Measurements from ENCODE around the gene OARD1. TPM values are rescaled to one million over a fixed set of nuclear protein-coding genes. Genes with fewer than 3 reads are reported as not detected.
A peak's percentile ranks its signal among the peaks of the same experiment; 100 is the strongest.

OARD1 gene
- total RNA-seq, 2 donors from 2014 or later, result 15.0 to 27.4 TPM

DNA sequence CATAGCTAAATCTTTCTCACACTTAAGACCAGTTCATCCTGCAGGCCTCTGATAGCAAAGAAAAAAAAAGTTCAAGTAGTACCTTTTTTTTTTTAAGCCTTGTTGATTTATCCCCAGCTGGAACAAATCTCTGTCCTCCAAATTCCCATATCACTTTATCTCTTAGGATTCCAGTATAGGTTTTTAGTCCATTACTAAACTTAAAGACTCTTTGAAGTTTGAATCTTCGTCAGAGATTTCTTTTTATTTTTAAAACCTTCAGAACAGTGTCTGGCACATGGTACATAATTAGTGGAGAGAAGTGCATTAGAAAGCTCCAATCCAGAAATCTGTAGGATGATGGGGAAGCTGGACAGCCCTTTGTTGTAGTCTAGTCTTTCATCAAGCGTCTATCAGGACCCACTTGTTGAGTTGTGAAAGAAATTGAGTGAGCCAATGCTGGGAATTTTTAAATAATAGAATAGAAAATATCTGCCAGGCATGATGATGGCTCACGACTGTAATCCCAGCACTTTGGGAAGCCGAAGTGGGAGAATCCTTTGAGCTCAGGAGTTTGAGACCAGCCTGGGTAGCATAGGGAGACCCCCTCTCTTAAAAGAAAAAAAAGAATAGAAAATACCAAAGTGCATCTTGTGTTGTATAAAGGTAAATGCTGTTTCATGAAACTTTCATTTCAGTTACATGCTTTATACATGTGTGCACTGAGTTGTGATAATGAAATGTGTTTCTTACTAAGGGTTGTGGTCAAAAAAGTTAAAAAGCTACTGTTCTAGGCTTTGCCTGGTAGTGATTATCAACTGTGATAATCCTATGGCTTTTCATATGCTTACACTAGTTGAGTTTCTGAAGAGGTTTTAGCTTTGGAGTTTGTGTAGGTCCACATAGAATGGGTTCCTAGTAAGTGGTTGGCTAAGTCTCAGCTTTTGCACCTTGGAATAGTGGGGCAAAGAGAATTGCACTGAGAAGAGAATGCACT, 3.8 kb upstream of the OARD1 start:
- no peak for TF ChIP-seq POLR2A (IDR thresholded peaks at IDR 0.05)
- TF ChIP-seq, protein P1, sequence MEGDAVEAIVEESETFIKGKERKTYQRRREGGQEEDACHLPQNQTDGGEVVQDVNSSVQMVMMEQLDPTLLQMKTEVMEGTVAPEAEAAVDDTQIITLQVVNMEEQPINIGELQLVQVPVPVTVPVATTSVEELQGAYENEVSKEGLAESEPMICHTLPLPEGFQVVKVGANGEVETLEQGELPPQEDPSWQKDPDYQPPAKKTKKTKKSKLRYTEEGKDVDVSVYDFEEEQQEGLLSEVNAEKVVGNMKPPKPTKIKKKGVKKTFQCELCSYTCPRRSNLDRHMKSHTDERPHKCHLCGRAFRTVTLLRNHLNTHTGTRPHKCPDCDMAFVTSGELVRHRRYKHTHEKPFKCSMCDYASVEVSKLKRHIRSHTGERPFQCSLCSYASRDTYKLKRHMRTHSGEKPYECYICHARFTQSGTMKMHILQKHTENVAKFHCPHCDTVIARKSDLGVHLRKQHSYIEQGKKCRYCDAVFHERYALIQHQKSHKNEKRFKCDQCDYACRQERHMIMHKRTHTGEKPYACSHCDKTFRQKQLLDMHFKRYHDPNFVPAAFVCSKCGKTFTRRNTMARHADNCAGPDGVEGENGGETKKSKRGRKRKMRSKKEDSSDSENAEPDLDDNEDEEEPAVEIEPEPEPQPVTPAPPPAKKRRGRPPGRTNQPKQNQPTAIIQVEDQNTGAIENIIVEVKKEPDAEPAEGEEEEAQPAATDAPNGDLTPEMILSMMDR (IDR thresholded peaks at IDR 0.05), result no peak
- Histone ChIP-seq H3K27me3 (no peaks in the 10 kb centered on the region), H3K4me3 (no peak overlapping the region), H3K9me3 (no peaks in the 10 kb centered on the region), H3K4me1 (peaks cover 37% of the 10 kb centered on the region), H3K27ac (peak overlapping the region in 2 of 4 donors; percentile 99 to 100), H3K36me3 (replicated peaks in 1 of 2; ENCODE audit: insufficient read depth in 1 of 2, low read depth in 2 of 2) (peaks cover 0 to 2% of the 10 kb centered on the region in 2 donors)
- no peak for ATAC-seq
- WGBS, 2 donors, result 81 to 82% methylated on average over 4 of the region's 4 CpGs
- intact Hi-C loops (cut with DNase I), result no loop called here
- DNase-seq, result no peak

DNA sequence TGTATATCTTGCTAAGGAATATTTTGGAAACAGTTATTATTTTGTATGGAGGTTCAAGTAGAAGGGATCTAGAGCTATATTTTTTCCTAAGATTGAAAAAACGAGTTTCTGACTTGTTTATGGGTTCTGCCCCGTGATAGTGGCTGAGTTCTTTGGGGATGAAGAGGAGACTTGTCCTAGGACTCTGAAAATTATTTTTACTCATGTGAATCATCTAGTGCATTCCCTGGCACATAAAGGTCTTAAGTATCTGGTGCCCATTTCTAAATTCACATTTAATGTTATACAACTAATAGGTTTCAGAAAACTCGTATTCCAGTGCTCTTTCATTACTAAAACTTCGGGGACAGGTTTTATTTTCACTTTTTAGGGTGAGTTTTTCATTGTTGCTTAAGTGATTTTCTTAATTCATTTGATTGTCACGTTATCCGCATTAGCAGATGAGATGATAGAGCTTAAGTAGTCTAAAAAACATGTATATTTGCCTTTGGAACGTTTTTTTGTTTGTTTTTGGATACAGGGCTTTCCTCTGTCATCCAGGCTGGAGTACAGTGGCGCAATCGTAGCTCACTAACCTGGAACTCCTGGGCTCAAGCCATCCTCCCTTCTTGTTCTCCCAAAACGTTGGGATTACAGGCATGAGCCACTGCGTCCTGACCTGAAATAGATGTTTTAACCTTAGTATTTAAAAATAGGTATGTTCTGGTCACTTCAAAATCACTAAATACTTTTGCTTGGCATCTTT, 2.7 kb upstream of the OARD1 start:
- intact Hi-C loops (cut with DNase I), result no loop called here
- WGBS, 2 donors, result 23 to 35% methylated on average over 11 of the region's 11 CpGs
- H3K27me3 ChIP-seq, result no peaks in the 10 kb centered on the region
- H3K4me3 ChIP-seq, result no peak overlapping the region
- peaks cover 45% of the 10 kb centered on the region for H3K4me1 ChIP-seq
- no peaks in the 10 kb centered on the region for H3K9me3 ChIP-seq
- peak in 1 of 4 donors; percentile 27 for DNase-seq
- H3K27ac ChIP-seq, result peak overlapping the region in 3 of 4 donors; percentile 99 to 100 (median 100)
- H3K36me3 ChIP-seq (replicated peaks in 1 of 2; ENCODE audit: insufficient read depth in 1 of 2, low read depth in 2 of 2), result peaks cover 0 to 2% of the 10 kb centered on the region in 2 donors
- no peak for ATAC-seq
- no peak for TF ChIP-seq POLR2A (IDR thresholded peaks at IDR 0.05)
- TF ChIP-seq, protein P1 (IDR thresholded peaks at IDR 0.05), result no peak

DNA sequence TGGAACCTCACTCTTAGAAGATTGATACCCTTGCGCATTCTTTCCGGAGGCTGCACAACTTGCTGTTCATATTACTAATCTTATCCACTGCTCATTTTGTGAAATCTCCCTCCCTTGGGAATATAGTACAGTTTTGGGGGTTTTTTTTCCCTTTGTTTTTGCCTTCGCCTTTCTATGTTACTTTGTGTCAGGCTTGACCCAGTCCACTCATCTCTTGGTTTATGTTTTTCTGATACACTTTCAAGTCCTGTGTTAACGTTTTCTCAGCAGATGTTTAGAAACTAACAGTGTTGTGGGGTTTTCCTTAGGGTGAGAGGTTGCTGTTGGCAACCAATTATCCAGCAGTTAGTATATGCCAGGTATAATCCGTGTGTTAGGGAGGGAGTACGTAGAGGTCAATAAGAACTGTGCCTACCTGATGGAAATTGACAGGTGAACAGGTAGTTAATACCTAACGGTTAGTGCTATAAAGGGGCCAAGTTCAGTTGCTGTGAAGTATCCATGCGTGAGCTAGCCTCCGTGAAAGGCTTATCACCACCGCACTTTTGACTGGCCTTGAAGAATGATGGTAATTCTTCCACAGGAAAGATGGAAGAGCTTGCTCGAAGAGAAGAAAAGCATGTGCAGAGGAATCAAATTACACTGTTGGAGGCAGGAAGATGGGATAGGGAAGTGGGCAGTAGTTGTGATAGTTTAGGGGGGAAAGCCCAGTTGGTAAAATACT, 2.0 kb upstream of the OARD1 start:
- ATAC-seq, result no peak
- no peak for DNase-seq
- intact Hi-C loops (cut with DNase I), result no loop called here
- TF ChIP-seq POLR2A (IDR thresholded peaks at IDR 0.05), result no peak
- TF ChIP-seq, protein P1 (IDR thresholded peaks at IDR 0.05), result no peak
- H3K9me3 ChIP-seq, result no peaks in the 10 kb centered on the region
- H3K36me3 ChIP-seq (replicated peaks in 1 of 2; ENCODE audit: insufficient read depth in 1 of 2, low read depth in 2 of 2), result peaks cover 0 to 2% of the 10 kb centered on the region in 2 donors
- peak overlapping the region; percentile 76 to 83 for H3K4me3 ChIP-seq
- no peaks in the 10 kb centered on the region for H3K27me3 ChIP-seq
- WGBS, 2 donors, result 2% methylated on average over 11 of the region's 11 CpGs
- peak overlapping the region; percentile 97 to 100 (median 100) for H3K27ac ChIP-seq
- H3K4me1 ChIP-seq, result peaks cover 45% of the 10 kb centered on the region

DNA sequence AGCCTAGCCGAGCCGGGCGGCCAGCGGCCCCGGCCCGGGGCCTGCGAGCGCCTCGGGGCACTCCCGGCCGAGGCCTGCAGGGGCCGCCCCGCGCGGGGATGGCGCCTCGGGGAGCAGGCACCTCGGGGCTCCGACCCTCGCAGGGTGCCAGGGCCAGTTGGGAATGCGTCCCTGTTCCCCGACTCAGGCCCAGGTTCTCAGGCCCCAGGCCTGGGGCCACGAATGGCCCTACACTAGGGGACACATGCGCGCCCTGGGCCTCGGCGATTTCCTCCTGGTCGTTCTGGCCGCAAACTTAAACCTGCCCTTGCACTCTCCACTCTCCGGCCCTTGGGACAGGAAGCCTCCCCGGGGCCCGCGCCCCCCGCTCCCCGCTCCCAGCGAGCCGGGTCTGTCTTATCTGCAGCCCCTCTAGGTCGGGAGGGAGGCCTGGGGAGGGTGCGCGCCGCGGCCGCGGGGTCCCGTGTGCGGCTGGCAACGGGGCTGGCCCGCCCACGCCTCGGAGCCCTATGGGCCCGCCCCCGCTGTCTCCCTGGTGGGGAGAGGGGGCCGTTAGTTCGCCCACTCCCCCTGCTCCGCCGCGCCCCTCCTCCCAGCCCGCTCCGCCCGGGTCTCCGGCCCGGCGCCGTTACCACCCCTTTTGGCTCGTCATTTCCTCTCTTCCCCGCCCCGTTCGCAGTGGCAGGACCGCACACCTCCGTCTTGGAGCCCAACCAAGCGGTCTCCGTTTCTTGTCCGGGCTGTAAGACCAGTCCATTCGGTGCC, 1.2 kb upstream of the OARD1 start:
- TF ChIP-seq POLR2A (IDR thresholded peaks at IDR 0.05), result peak; percentile 66 to 85 (median 77)
- TF ChIP-seq, protein P1 (IDR thresholded peaks at IDR 0.05), result peak in 6 of 7 experiments; percentile 30 to 60 (median 37)
- intact Hi-C loops (cut with DNase I), result no loop called here
- H3K27me3 ChIP-seq, result no peaks in the 10 kb centered on the region
- ATAC-seq (peak; percentile 33), DNase-seq (peak; percentile 89 to 93 (median 92))
- no peaks in the 10 kb centered on the region for H3K36me3 ChIP-seq (replicated peaks in 1 of 2; ENCODE audit: insufficient read depth in 1 of 2, low read depth in 2 of 2)
- H3K9me3 ChIP-seq, result no peaks in the 10 kb centered on the region
- H3K4me3 ChIP-seq, result peak overlapping the region; percentile 76 to 83
- 0% methylated on average over 18 to 60 of the region's 74 CpGs for WGBS, 2 donors
- H3K27ac ChIP-seq, result peak overlapping the region; percentile 97 to 100 (median 100)
- H3K4me1 ChIP-seq, result peaks cover 45% of the 10 kb centered on the region

Measured in body of pancreas (tissue), 4 donors.